Measurements from ENCODE around the gene YPEL2.

YPEL2 gene

GRCh38 chr17:59420901-59421300, 89.4 kb downstream of the YPEL2 start:
- no peaks in the 10 kb centered on the region for H3K79me2 ChIP-seq (ENCODE audit: control insufficient read depth, low read length)
- H4K20me1 ChIP-seq (ENCODE audit: control insufficient read depth, insufficient read depth, low read depth, low read length), result no peaks in the 10 kb centered on the region
- no peaks in the 10 kb centered on the region for H3K9me3 ChIP-seq (ENCODE audit: control insufficient read depth, insufficient read depth, low read length)
- H3K36me3 ChIP-seq (ENCODE audit: control insufficient read depth, low read length), result no peaks in the 10 kb centered on the region
- no peak overlapping the region for H3K27ac ChIP-seq (ENCODE audit: low read depth, low read length)
- no peaks in the 10 kb centered on the region for H3K9me2 ChIP-seq (replicated peaks; ENCODE audit: control insufficient read depth, low read length)
- H3K4me2 ChIP-seq (ENCODE audit: low read length), result no peak overlapping the region
- no peaks in the 10 kb centered on the region for H3K4me1 ChIP-seq (ENCODE audit: control insufficient read depth, low read length)
- peaks cover 11% of the 10 kb centered on the region for H3K27me3 ChIP-seq (ENCODE audit: control insufficient read depth, low read length)
- no peak for TF ChIP-seq EZH2phosphoT487 (IDR thresholded peaks at IDR 0.05; ENCODE audit: borderline replicate concordance, low read length)
- TF ChIP-seq, protein P1, sequence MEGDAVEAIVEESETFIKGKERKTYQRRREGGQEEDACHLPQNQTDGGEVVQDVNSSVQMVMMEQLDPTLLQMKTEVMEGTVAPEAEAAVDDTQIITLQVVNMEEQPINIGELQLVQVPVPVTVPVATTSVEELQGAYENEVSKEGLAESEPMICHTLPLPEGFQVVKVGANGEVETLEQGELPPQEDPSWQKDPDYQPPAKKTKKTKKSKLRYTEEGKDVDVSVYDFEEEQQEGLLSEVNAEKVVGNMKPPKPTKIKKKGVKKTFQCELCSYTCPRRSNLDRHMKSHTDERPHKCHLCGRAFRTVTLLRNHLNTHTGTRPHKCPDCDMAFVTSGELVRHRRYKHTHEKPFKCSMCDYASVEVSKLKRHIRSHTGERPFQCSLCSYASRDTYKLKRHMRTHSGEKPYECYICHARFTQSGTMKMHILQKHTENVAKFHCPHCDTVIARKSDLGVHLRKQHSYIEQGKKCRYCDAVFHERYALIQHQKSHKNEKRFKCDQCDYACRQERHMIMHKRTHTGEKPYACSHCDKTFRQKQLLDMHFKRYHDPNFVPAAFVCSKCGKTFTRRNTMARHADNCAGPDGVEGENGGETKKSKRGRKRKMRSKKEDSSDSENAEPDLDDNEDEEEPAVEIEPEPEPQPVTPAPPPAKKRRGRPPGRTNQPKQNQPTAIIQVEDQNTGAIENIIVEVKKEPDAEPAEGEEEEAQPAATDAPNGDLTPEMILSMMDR (IDR thresholded peaks at IDR 0.05; ENCODE audit: low read depth, low read length, poor library complexity, severe bottlenecking), result no peak
- H3K4me3 ChIP-seq (ENCODE audit: low read length), result no peak overlapping the region
- H3F3A ChIP-seq (ENCODE audit: control insufficient read depth, insufficient read depth), result no peaks in the 10 kb centered on the region

DNA sequence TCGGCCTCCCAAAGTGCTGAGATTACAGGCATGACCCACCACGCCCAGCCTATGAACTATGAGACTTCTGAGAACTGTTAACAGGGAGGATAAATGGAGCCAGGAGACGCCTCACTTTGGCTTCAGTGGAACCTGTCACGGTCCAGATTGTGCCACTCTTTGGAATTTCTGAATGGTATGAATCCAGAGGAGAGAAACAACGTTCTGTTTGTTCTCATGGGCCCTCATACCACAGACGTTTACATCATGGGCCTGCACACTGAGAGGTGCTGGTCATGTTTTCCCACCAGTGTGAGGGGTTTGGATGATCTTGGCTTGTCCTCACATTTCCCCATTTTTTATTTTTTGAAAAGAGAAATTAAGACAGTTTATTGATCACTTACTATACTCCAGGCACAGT, 90.3 kb downstream of the YPEL2 start:
- Histone ChIP-seq H3K4me2 (ENCODE audit: low read length) (no peak overlapping the region), H3K9me3 (ENCODE audit: control insufficient read depth, insufficient read depth, low read length) (no peaks in the 10 kb centered on the region), H3K27ac (ENCODE audit: low read depth, low read length) (no peak overlapping the region), H3K79me2 (ENCODE audit: control insufficient read depth, low read length) (no peaks in the 10 kb centered on the region), H3K27me3 (ENCODE audit: control insufficient read depth, low read length) (peaks cover 8% of the 10 kb centered on the region; the same call in 1 of the 2 replicates), H3K4me1 (ENCODE audit: control insufficient read depth, low read length) (no peaks in the 10 kb centered on the region), H3K4me3 (ENCODE audit: low read length) (no peak overlapping the region), H3K9me2 (replicated peaks; ENCODE audit: control insufficient read depth, low read length) (no peaks in the 10 kb centered on the region), H3K36me3 (ENCODE audit: control insufficient read depth, low read length) (no peaks in the 10 kb centered on the region), H4K20me1 (ENCODE audit: control insufficient read depth, insufficient read depth, low read depth, low read length) (no peaks in the 10 kb centered on the region), H3F3A (ENCODE audit: control insufficient read depth, insufficient read depth) (no peaks in the 10 kb centered on the region)
- TF ChIP-seq, protein P1 (IDR thresholded peaks at IDR 0.05; ENCODE audit: low read depth, low read length, poor library complexity, severe bottlenecking), result no peak
- TF ChIP-seq EZH2phosphoT487 (IDR thresholded peaks at IDR 0.05; ENCODE audit: borderline replicate concordance, low read length), result no peak

DNA sequence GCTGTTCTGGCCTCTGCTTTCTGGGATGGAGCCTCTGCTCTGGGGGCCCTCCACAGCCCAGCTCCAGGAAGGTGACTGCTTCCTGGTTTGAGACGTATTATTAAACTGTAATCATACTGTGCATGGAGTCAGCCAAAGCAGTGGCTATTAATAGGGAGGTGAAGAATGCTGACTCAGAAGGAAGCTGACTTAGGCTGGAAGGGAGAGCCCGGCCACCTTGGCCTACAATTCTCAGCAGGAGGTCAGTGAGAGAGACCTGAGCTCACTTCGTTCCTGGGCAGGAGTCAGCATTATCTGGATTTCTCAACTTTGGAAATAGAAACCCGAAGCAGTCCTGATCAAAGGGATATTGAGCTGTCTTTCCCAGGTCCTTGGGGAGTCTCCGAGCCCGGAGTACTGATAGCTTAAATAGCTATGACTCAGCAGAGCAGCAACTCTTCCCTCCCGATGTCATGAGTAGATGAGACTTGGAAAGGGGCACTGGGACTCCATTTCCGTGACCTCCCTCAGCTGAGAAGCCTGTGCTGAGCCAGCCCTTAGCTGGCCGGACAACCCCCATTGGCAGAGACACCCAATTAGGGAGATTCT, 91.8 kb downstream of the YPEL2 start:
- Histone ChIP-seq H3K9me3 (ENCODE audit: control insufficient read depth, insufficient read depth, low read length) (no peaks in the 10 kb centered on the region), H3K4me1 (ENCODE audit: control insufficient read depth, low read length) (no peaks in the 10 kb centered on the region), H3K4me2 (ENCODE audit: low read length) (no peak overlapping the region), H3K27ac (ENCODE audit: low read depth, low read length) (no peak overlapping the region), H3K79me2 (ENCODE audit: control insufficient read depth, low read length) (no peaks in the 10 kb centered on the region), H3K9me2 (replicated peaks; ENCODE audit: control insufficient read depth, low read length) (no peaks in the 10 kb centered on the region), H3K27me3 (ENCODE audit: control insufficient read depth, low read length) (peaks cover 8% of the 10 kb centered on the region; the same call in 1 of the 2 replicates), H3K36me3 (ENCODE audit: control insufficient read depth, low read length) (no peaks in the 10 kb centered on the region), H3K4me3 (ENCODE audit: low read length) (no peak overlapping the region), H3F3A (ENCODE audit: control insufficient read depth, insufficient read depth) (no peaks in the 10 kb centered on the region), H4K20me1 (ENCODE audit: control insufficient read depth, insufficient read depth, low read depth, low read length) (no peaks in the 10 kb centered on the region)
- TF ChIP-seq, protein P1 (IDR thresholded peaks at IDR 0.05; ENCODE audit: low read depth, low read length, poor library complexity, severe bottlenecking), result no peak
- TF ChIP-seq EZH2phosphoT487 (IDR thresholded peaks at IDR 0.05; ENCODE audit: borderline replicate concordance, low read length), result no peak
